PC-3 (cell line): Measurements from ENCODE around the gene CAMK1G. TPM values are rescaled to one million over a fixed set of nuclear protein-coding genes. Genes with fewer than 3 reads are reported as not detected.

Source experiments
- ATAC-seq: fragments of 200-7000 bp; cut with Tn5 transposase; 2 replicates; pipeline ENCODE4 v1.9.1; 2020; ENCODE audit warnings: mild to moderate bottlenecking, moderate library complexity
- BruUV-seq: library from RNA; stranded (reverse); fragments of 400-500 nt; replicated peaks from 2 replicates; lab custom pipeline; 2021; lab: Mats Ljungman, UMichigan
- CTCF ChIA-PET: fragments of 300-600 bp; sonication (Branson Sonifier 250); formaldehyde crosslinking; loops from one replicate; lab custom pipeline; 2022; ENCODE audit warnings: antibody characterized with exemption; lab: Charles Lee
- POLR2A ChIA-PET: fragments of 300-600 bp; sonication (Branson Sonifier 250); formaldehyde crosslinking; loops from one replicate; lab custom pipeline; 2022; ENCODE audit warnings: antibody characterized with exemption; ENCODE audit not compliant: unreplicated experiment; lab: Charles Lee
- DNase-seq: peaks from one replicate; pipeline ENCODE4 v3.0.0-alpha.2; 2015
- H2AFZ ChIP-seq: fragments of 300-600 bp; sonication (generic); 2 replicates; pipeline ENCODE4 v1.6.0; 2016; ENCODE audit warnings: antibody characterized with exemption, low read length
- H3F3A ChIP-seq: fragments of 300-600 bp; sonication (generic); one replicate; pipeline ENCODE4 v1.6.0; 2017; ENCODE audit warnings: antibody characterized with exemption, low read length, control low read depth, mild to moderate bottlenecking; ENCODE audit not compliant: unreplicated experiment
- H3K27ac ChIP-seq: fragments of 300-600 bp; sonication (generic); 2 replicates; pipeline ENCODE4 v1.5.1; 2016; ENCODE audit warnings: mild to moderate bottlenecking, low read length
- H3K27me3 ChIP-seq: fragments of 300-600 bp; sonication (generic); 2 replicates; pipeline ENCODE4 v1.6.1; 2016; ENCODE audit warnings: low read length, mixed read lengths
- H3K36me3 ChIP-seq: fragments of 300-600 bp; sonication (generic); 2 replicates; pipeline ENCODE4 v1.6.1; 2016; ENCODE audit warnings: low read depth, mixed run types, low read length, mixed read lengths
- H3K4me1 ChIP-seq: fragments of 300-600 bp; sonication (generic); 2 replicates; pipeline ENCODE4 v1.5.1; 2016; ENCODE audit warnings: low read length; ENCODE audit not compliant: insufficient read depth
- H3K4me2 ChIP-seq: fragments of 300-600 bp; sonication (generic); 2 replicates; pipeline ENCODE4 v1.6.0; 2016; ENCODE audit warnings: low read length
- H3K4me3 ChIP-seq: fragments of 300-600 bp; sonication (generic); 2 replicates; pipeline ENCODE4 v1.5.1; 2016; ENCODE audit warnings: mild to moderate bottlenecking, low read length, mixed read lengths
- H3K79me2 ChIP-seq: fragments of 300-600 bp; sonication (generic); 2 replicates; pipeline ENCODE4 v1.6.1; 2017; ENCODE audit warnings: low read length, mixed read lengths
- H3K9ac ChIP-seq: fragments of 300-600 bp; sonication (generic); 2 replicates; pipeline ENCODE4 v1.6.0; 2016; ENCODE audit warnings: mild to moderate bottlenecking, low read length
- H3K9me2 ChIP-seq: fragments of 300-600 bp; sonication (generic); replicated peaks from 2 replicates; pipeline ENCODE4 v1.6.1; 2016; ENCODE audit warnings: mixed run types, low read length, mixed read lengths
- H3K9me3 ChIP-seq: fragments of 300-600 bp; sonication (generic); 2 replicates; pipeline ENCODE4 v1.6.1; 2016; ENCODE audit warnings: low read length, mixed read lengths
- H4K20me1 ChIP-seq: fragments of 300-600 bp; sonication (generic); 2 replicates; pipeline ENCODE4 v1.6.1; 2016; ENCODE audit warnings: low read length, mixed read lengths
- EZH2 ChIP-seq: fragments of 300-600 bp; sonication (generic); IDR thresholded peaks from one replicate; pipeline ENCODE4 v1.6.1; 2017; ENCODE audit warnings: antibody characterized with exemption, mild to moderate bottlenecking, low read length; ENCODE audit not compliant: unreplicated experiment
- EZH2phosphoT487 ChIP-seq: fragments of 300-600 bp; sonication (generic); IDR thresholded peaks from 2 replicates; pipeline ENCODE4 v1.6.1; 2018; ENCODE audit warnings: mild to moderate bottlenecking, antibody characterized with exemption, low read length, borderline replicate concordance
- intact Hi-C: fragments of 100-400 bp; cut with micrococcal nuclease; formaldehyde crosslinking; loops from 2 replicates; pipeline ENCODE4 v1.9.0; 2023
- total RNA-seq: library from RNA; depleted of rRNA; stranded (reverse); fragments of >200 nt; gene quantifications from 2 replicates; pipeline ENCODE4 v1.2.3, GENCODE V29; 2014
- TF ChIP-seq, protein P1 (sequence below): fragments of 300-600 bp; sonication (generic); conservative IDR thresholded peaks from 2 replicates; pipeline ENCODE4 v1.5.1; 2017; ENCODE audit warnings: antibody characterized with exemption, low read depth, mild to moderate bottlenecking, low read length

Gene CAMK1G
- total RNA-seq, 1 experiment from 2014 or later = not detected

- peaks cover 28% of the 10 kb centered on the region for H3K36me3 ChIP-seq
- CTCF ChIA-PET = interaction anchor here (0.5 to 0.6 kb wide), 4 partner anchors 10 to 1535 kb away, joined by 3 to 20 read pairs (median 3); no protein-coding TSS in a partner anchor
- peak overlapping the region; percentile 82 for H3K4me3 ChIP-seq
- H3K9me2 ChIP-seq = no peaks in the 10 kb centered on the region
- DNase-seq = peak; percentile 100
- H3K9ac ChIP-seq = peak overlapping the region; percentile 93
- H3K27me3 ChIP-seq = no peaks in the 10 kb centered on the region
- H4K20me1 ChIP-seq = peaks cover 27% of the 10 kb centered on the region
- peaks cover 81% of the 10 kb centered on the region for H3K4me1 ChIP-seq
- H3K79me2 ChIP-seq = peaks cover 65% of the 10 kb centered on the region
- H3F3A ChIP-seq = peaks cover 22% of the 10 kb centered on the region
- H3K4me2 ChIP-seq = peak overlapping the region; percentile 97
- TF ChIP-seq, protein P1, sequence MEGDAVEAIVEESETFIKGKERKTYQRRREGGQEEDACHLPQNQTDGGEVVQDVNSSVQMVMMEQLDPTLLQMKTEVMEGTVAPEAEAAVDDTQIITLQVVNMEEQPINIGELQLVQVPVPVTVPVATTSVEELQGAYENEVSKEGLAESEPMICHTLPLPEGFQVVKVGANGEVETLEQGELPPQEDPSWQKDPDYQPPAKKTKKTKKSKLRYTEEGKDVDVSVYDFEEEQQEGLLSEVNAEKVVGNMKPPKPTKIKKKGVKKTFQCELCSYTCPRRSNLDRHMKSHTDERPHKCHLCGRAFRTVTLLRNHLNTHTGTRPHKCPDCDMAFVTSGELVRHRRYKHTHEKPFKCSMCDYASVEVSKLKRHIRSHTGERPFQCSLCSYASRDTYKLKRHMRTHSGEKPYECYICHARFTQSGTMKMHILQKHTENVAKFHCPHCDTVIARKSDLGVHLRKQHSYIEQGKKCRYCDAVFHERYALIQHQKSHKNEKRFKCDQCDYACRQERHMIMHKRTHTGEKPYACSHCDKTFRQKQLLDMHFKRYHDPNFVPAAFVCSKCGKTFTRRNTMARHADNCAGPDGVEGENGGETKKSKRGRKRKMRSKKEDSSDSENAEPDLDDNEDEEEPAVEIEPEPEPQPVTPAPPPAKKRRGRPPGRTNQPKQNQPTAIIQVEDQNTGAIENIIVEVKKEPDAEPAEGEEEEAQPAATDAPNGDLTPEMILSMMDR = no peak
- TF ChIP-seq EZH2phosphoT487 (no peak), EZH2 (no peak)
- POLR2A ChIA-PET = interaction anchor here (0.5 to 2.0 kb wide), 8 partner anchors 20 to 1248 kb away, joined by 3 to 19 read pairs (median 4); partner anchors contain the start of gene G0S2
- H3K27ac ChIP-seq = peak overlapping the region; percentile 95
- H3K9me3 ChIP-seq = no peaks in the 10 kb centered on the region
- peak; percentile 28 for ATAC-seq
- H2AFZ ChIP-seq = no peak overlapping the region
- intact Hi-C loops = no loop called here
- TSS peak; percentile 26 for BruUV-seq
These were observed 69.4 kb downstream of the CAMK1G start for GRCh38 chr1:209652873-209653401.

DNA sequence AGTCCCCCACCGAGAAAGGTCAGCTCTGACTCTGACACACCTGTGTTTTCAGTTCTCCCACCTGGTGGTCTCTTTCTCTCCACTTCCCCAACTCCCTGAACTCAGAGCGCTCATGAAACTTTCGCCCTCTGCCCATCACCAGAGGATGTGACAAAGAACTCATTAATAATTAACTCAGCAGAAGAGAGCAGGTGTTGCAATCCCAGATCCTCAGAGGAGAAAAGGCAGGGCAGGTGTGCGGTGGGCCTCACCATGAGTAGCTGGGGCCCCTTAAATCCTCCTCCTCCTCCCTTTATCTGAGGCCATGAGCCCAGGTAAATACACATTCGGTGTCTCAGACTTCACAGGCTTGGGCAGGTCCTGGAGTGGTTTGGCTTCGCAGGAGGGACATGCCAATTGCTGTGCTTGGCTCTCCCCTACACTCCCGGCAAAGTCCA is 70.4 kb downstream of the CAMK1G start:
- Histone ChIP-seq H3K9ac (peak overlapping the region; percentile 56), H3K4me2 (peak overlapping the region; percentile 97), H3K27me3 (no peaks in the 10 kb centered on the region), H3K9me3 (no peaks in the 10 kb centered on the region), H3K4me1 (peaks cover 82% of the 10 kb centered on the region), H3K36me3 (peaks cover 19% of the 10 kb centered on the region), H3K9me2 (no peaks in the 10 kb centered on the region), H3K4me3 (0 out of 2 replicates have a peak overlapping the region, but pooled peaks have one; percentile 16), H2AFZ (no peak overlapping the region), H3K27ac (peak overlapping the region; percentile 95), H3K79me2 (peaks cover 55% of the 10 kb centered on the region), H4K20me1 (peaks cover 19% of the 10 kb centered on the region), H3F3A (peaks cover 22% of the 10 kb centered on the region)
- intact Hi-C loops = no loop called here
- no peak for DNase-seq
- ChIA-PET CTCF (no interaction called here), POLR2A (no interaction called here)
- no peak for ATAC-seq
- TF ChIP-seq, protein P1 = no peak
- no peak for TF ChIP-seq EZH2
- no peak for TF ChIP-seq EZH2phosphoT487
- no TSS peak for BruUV-seq
